Esophagus muscularis mucosa (tissue), 4 donors: ENCODE results near the gene BRI3BP. TPM values are rescaled to one million over a fixed set of nuclear protein-coding genes. Genes with fewer than 3 reads are reported as not detected.

Experiments used
- DNase-seq: peaks from one replicate; pipeline ENCODE4 v3.0.0-alpha.2; 2017; ENCODE audit errors: extremely low spot score
- H3K27ac ChIP-seq, 4 donors: fragments of 200-600 bp; sonication (generic); replicated peaks in 1 of 4; 1 replicate in 3 of 4; 2 replicates in 1 of 4; pipeline ENCODE4 v1.5.1; 2016 to 2019; ENCODE audit warnings: mild to moderate bottlenecking in 1 of 4
- H3K27me3 ChIP-seq, 4 donors: fragments of 200-600 bp; sonication (generic); one replicate each; pipeline versions ENCODE4 v1.5.1 to v1.6.0; 2016 to 2019
- H3K36me3 ChIP-seq, 4 donors: fragments of 200-600 bp; sonication (generic); one replicate each; pipeline ENCODE4 v1.5.1; 2016 to 2019
- H3K4me1 ChIP-seq, 4 donors: fragments of 200-600 bp; sonication (generic); one replicate each; pipeline ENCODE4 v1.5.1; 2016 to 2019
- H3K4me3 ChIP-seq, 4 donors: fragments of 200-600 bp; sonication (generic); 1 replicate in 2 of 4; 2 replicates in 2 of 4; pipeline ENCODE4 v1.5.1; 2016 to 2019; ENCODE audit warnings: mild to moderate bottlenecking in 4 of 4, moderate library complexity in 1 of 4
- H3K9me3 ChIP-seq, 4 donors: fragments of 200-600 bp; sonication (generic); 1 replicate in 3 of 4; 2 replicates in 1 of 4; pipeline ENCODE4 v1.5.1; 2016 to 2019
- EP300 ChIP-seq: sonication (generic); formaldehyde crosslinking; IDR thresholded peaks from one replicate; pipeline ENCODE4 v1.6.1; 2017; ENCODE audit warnings: antibody characterized with exemption
- POLR2A ChIP-seq: fragments of 450-650 bp; IDR thresholded peaks from one replicate; pipeline ENCODE4 v1.6.1; 2017; ENCODE audit warnings: antibody characterized with exemption, moderate library complexity, mild to moderate bottlenecking, low read depth
- POLR2AphosphoS5 ChIP-seq, 2 donors: sonication (generic); formaldehyde crosslinking; IDR thresholded peaks; one replicate each; pipeline ENCODE4 v1.6.1; 2017; ENCODE audit warnings: antibody characterized with exemption in 2 of 2
- WGBS: methylation state at CpG from one replicate; pipeline ENCODE4 v1.1.5; 2018; 5-methylcytosine and 5-hydroxymethylcytosine counted together
- intact Hi-C: fragments of 100-400 bp; cut with DNase I; formaldehyde crosslinking; loops from one replicate; pipeline ENCODE4 v1.15.1; 2023
- total RNA-seq, 4 donors: library from RNA; depleted of rRNA; stranded (reverse); fragments of >200 nt; gene quantifications; one replicate each; pipeline versions ENCODE4 v1.1.0 to v1.2.1, GENCODE V29; 2016
- TF ChIP-seq, protein P1 (sequence below), 3 experiments: fragments of 200-600 bp in 2 of 3; fragments of 450-650 bp in 1 of 3; sonication (generic) in 2 of 3; IDR thresholded peaks; one replicate each; pipeline ENCODE4 v1.5.1; 2017 to 2019; ENCODE audit warnings: antibody characterized with exemption in 3 of 3, mild to moderate bottlenecking in 2 of 3, moderate library complexity in 1 of 3

The BRI3BP gene
- total RNA-seq, 4 donors from 2014 or later, result 2.2 to 3.3 (median 2.5) TPM

DNA sequence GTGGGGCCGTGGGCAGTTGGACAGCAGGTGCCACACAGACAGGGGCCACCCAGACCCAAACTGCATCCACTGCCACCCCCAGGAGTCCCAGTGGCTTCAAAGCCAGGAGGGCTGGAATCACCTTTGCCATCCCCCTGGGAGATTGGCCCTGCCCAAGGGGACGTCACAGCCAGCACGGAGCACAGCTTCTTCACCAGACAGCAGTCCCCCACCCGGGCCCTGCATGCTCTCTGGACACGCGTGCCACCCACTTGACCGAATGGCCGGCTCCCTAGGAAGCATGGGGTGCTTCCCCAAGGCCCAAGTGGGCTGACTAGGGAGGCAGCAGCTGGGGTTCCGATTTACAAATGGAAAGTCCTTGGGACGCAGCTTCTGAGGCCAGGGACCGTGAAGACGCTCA, 21.8 kb upstream of the BRI3BP start:
- WGBS, result 76% methylated on average over 4 of the region's 12 CpGs
- Histone ChIP-seq H3K36me3 (peaks cover 68 to 100% (median 91%) of the 10 kb centered on the region in 4 donors), H3K4me3 (no peak overlapping the region), H3K9me3 (no peaks in the 10 kb centered on the region), H3K27me3 (no peaks in the 10 kb centered on the region), H3K4me1 (no peaks in the 10 kb centered on the region), H3K27ac (no peak overlapping the region)
- TF ChIP-seq EP300 (no peak), POLR2A (no peak), POLR2AphosphoS5 (IDR thresholded peaks at IDR 0.05) (no peak)
- TF ChIP-seq, protein P1, sequence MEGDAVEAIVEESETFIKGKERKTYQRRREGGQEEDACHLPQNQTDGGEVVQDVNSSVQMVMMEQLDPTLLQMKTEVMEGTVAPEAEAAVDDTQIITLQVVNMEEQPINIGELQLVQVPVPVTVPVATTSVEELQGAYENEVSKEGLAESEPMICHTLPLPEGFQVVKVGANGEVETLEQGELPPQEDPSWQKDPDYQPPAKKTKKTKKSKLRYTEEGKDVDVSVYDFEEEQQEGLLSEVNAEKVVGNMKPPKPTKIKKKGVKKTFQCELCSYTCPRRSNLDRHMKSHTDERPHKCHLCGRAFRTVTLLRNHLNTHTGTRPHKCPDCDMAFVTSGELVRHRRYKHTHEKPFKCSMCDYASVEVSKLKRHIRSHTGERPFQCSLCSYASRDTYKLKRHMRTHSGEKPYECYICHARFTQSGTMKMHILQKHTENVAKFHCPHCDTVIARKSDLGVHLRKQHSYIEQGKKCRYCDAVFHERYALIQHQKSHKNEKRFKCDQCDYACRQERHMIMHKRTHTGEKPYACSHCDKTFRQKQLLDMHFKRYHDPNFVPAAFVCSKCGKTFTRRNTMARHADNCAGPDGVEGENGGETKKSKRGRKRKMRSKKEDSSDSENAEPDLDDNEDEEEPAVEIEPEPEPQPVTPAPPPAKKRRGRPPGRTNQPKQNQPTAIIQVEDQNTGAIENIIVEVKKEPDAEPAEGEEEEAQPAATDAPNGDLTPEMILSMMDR (IDR thresholded peaks at IDR 0.05), result no peak
- no peak for DNase-seq
- intact Hi-C loops, result no loop called here

DNA sequence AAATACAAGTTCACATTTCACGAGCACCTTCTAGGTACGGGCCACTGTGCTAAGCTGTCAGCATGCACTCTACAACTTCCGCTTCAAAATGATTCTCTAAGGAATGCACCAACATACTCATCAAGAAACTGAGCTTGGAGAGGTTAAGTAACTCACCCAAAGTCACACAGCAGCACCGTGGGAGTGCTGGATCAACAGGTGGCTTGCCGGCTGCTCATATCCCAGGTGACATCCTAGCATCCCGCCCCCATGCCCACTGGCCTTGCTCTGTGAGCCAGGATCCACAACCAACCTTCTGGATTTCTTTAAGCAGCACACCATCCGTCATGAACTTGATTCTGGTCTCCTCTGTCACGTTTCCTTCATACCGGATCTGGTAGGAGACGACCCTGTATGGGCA, 21.2 kb upstream of the BRI3BP start:
- Histone ChIP-seq H3K4me3 (no peak overlapping the region), H3K36me3 (peaks cover 66 to 100% (median 91%) of the 10 kb centered on the region in 4 donors), H3K4me1 (no peaks in the 10 kb centered on the region), H3K9me3 (no peaks in the 10 kb centered on the region), H3K27ac (no peak overlapping the region), H3K27me3 (no peaks in the 10 kb centered on the region)
- TF ChIP-seq POLR2AphosphoS5 (IDR thresholded peaks at IDR 0.05) (no peak), POLR2A (no peak)
- TF ChIP-seq, protein P1 (IDR thresholded peaks at IDR 0.05), result no peak
- WGBS, result 94% methylated on average over 6 of the region's 10 CpGs
- intact Hi-C loops, result no loop called here
- DNase-seq, result no peak

DNA sequence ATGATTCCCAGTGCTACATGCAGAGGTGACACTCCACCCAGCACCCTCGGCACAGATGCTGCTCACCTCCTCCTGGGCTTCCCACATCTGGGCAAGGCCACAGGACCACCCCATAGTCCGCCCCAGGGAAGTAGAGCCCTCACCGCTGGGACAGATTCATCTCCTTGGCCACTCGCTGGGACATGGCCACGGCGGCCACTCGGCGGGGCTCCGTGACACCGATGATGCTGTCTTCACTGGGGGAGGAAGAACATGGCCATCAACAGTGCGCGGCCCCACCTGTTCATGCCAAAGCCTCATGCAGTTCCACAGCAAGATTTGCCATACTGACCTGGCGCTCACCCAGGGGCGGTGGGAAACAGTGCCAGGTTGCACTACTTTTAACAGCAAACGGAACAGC, 18.2 kb upstream of the BRI3BP start:
- Histone ChIP-seq H3K36me3 (peaks cover 62 to 99% (median 93%) of the 10 kb centered on the region in 4 donors), H3K4me1 (no peaks in the 10 kb centered on the region), H3K27me3 (no peaks in the 10 kb centered on the region), H3K9me3 (no peaks in the 10 kb centered on the region), H3K27ac (no peak overlapping the region), H3K4me3 (no peak overlapping the region)
- WGBS, result 98% methylated on average over 5 of the region's 15 CpGs
- TF ChIP-seq POLR2A (no peak), POLR2AphosphoS5 (IDR thresholded peaks at IDR 0.05) (no peak), EP300 (no peak)
- TF ChIP-seq, protein P1 (IDR thresholded peaks at IDR 0.05), result no peak
- no peak for DNase-seq
- intact Hi-C loops, result no loop called here

DNA sequence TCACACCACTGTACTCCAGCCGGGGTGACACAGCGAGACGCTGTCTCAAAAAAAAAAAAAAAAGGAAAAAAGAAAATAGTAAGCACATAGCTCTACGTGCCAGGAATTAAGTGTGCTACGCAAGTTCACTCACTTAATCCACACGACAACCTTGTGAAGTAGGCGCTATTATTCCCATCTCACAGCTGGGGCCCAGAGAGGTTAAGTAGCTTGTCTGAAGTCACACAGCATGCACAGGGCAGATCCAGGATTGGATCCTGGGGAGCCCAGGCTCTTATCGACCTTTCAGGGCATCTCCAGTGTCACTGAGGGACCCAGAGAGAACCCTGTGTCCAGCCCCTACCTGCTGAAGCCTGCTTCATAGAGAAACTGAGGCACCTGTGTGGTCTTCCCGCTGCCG, 16.4 kb upstream of the BRI3BP start:
- DNase-seq, result no peak
- intact Hi-C loops, result no loop called here
- TF ChIP-seq POLR2AphosphoS5 (IDR thresholded peaks at IDR 0.05) (no peak), POLR2A (no peak), EP300 (no peak)
- TF ChIP-seq, protein P1 (IDR thresholded peaks at IDR 0.05), result no peak
- Histone ChIP-seq H3K36me3 (peaks cover 68 to 99% (median 92%) of the 10 kb centered on the region in 4 donors), H3K4me1 (no peaks in the 10 kb centered on the region), H3K4me3 (no peak overlapping the region), H3K27me3 (no peaks in the 10 kb centered on the region), H3K9me3 (no peaks in the 10 kb centered on the region), H3K27ac (no peak overlapping the region)
- 94% methylated on average over 7 of the region's 10 CpGs for WGBS

DNA sequence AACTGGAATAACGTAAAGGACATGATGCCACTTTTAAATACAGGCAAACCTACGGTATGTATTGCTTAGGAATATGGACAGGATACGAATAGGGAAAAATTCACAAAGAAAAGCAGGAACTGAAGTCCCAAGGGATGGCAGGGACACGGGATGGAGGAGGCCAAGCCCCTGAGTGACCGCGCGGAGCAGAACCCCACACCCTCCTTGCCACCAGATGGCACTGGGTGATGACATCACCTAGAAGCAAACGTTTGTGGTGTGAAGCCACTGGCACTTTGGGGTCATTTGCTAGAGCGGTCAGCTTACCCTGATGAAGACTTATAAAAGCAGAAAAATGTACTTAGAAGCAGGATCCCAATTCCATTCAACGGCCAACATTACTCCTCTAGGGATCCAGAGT, 13.9 kb upstream of the BRI3BP start:
- Histone ChIP-seq H3K9me3 (no peaks in the 10 kb centered on the region), H3K4me3 (no peak overlapping the region), H3K36me3 (peaks cover 64 to 99% (median 95%) of the 10 kb centered on the region in 4 donors), H3K4me1 (no peaks in the 10 kb centered on the region), H3K27ac (no peak overlapping the region), H3K27me3 (no peaks in the 10 kb centered on the region)
- WGBS, result 72% methylated on average over 10 of the region's 10 CpGs
- DNase-seq, result no peak
- no peak for TF ChIP-seq POLR2A
- TF ChIP-seq, protein P1 (IDR thresholded peaks at IDR 0.05), result no peak
- no peak for TF ChIP-seq POLR2AphosphoS5 (IDR thresholded peaks at IDR 0.05)
- TF ChIP-seq EP300, result no peak
- intact Hi-C loops, result no loop called here
